Activated T-cell treated with anti-CD3 and anti-CD28 coated beads, Interleukin-2, amount 50 U/mL, for 1 hour (primary cell): ENCODE results near the gene HSD17B14.
"Not testable (repeated sequence)": the region's sequence is repeated elsewhere in the genome, so short reads cannot be mapped to it uniquely, and the experiment has no call there.

Experiments
- DNase-seq: peaks from one replicate; pipeline ENCODE4 v3.0.0-alpha.2; 2020

Gene HSD17B14

GRCh38 chr19:48867123-48867745, 30.9 kb upstream of the HSD17B14 start:
- no peak for DNase-seq

DNA sequence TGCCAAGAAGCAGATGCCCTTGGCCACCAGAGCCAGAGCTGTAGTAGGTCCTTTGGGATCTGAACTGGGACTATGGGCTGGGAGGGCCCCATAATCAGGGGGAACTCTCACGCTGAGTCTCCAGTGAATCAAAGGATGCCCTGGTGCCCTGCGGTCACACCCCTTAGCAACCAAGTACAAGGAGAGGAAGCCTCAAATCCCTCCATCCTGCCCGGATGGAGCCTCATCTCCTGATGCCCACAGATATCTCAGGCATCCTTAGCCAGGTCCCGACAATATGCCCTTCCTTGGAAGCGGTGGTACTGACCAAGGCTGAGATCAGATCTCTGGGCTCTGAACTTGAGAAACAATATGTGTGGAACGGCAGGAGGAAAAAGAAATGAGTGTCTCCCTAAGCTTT, 30.4 kb upstream of the HSD17B14 start:
- no peak for DNase-seq

DNA sequence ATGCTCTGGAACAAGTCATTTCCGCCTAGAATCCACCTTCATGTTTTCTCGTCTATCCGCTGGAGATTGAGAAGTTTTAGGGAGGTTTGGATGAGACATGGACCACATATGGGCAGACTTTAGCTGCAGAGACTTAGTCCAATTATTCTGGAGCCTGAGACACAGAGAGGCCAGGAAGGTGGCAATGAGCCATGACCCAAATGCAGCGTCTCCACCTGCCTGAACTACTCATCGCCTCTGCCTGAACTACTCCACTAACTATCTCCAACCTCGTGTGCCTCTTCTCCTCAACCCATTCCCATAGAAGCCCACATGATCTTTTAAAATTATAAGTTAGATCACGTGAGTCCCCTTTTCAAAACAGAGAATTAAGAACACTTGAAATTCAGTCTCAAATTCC, 26.5 kb upstream of the HSD17B14 start:
- no peak for DNase-seq

DNA sequence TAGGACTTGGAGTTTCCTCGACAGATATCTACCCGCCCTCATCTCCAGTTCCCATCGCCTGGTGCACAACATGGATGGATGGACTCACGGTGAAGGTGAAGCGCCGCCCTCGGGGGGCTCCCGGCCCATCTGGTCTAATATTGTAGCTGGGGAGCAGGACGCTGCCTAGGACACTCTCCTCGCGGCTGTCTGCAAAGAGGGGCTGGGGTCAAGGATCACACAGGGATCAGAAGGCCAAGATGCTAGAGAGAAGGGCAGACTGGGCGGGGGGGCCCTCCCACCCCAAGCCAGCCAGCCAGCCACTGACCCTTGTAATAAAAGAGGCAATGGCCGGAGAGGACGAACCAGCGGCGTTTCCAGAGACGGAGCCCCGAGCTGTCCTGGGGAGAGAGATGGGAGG, 25.0 kb upstream of the HSD17B14 start:
- no peak for DNase-seq

DNA sequence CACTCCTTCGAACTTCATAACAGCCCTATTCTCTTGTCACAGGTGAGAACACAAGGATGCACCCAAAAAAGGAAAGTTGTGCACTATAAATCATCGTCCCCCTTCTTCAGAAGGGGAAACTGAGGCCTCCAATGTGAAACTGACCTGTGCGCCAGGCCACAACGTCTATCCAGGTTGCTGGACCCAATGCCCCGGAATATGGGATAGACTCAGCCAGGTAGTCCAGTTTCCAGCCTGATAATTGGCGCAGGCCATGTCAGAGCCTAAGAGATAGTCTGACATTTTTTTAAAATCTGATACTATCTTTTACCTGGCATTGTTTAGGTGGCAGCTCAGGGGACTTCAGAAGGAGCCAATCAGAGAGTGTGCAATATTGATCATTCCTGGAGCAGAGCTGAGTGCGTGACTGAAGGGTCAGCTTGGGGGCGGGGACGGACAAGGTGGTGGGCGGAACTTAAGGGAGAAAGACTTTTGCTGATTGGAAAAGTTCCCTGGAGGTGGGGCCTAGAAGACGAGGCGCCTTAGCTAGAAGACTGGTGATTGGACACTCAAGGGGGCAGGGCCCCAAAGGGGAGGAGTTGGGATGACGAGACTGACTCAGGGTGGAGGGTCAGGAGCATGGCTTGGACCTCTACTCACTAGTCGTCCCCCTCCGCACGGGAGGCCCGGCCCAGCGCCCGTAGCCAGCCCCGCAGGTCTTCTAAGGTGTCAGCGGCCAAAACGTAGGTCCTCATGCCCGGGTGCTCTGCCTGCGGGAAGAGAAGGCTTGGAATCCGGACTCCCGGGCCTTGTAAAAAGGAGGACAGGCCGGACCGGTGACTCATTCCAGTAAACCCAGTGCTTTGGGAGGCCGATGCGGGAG, 23.7 kb upstream of the HSD17B14 start:
- no peak for DNase-seq

DNA sequence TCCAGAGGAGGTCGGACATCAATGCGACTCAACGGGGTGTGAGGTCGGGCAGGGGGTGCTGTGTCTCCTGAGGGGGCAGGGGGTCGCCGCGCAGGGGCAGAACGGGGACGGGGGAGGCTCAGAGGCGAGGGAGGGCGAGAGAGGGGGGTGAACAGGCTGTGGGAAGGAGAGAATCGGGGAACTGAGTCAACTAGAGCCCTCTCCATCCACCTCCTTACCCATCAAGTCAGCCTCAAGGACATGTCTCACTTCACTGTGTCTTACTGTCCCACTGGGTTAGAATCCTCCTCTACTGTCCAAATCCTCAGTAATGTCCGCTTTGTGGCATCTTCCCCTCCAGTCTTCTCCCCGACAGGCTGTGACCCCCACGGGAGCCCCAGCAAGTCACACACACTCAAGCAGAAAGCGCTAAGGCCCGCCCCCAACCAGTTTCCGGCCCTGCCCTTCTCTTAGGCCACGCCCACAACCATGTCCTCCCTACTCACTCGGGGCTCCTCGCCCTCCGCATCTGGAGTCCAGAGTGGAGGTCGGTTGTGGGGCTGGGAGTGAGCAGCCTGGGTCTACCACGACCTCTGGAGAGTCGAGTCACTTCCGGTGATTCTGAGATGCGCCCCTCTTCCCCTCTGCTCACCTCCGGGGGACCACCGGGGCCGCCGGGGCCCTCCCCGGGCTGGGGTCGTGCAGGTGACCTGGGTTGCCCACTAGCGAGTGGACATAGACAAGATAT, 22.9 kb upstream of the HSD17B14 start:
- peak; percentile 79 for DNase-seq

- DNase-seq, result no peak
These were observed 20.6 kb upstream of the HSD17B14 start for GRCh38 chr19:48856921-48857320.

DNA sequence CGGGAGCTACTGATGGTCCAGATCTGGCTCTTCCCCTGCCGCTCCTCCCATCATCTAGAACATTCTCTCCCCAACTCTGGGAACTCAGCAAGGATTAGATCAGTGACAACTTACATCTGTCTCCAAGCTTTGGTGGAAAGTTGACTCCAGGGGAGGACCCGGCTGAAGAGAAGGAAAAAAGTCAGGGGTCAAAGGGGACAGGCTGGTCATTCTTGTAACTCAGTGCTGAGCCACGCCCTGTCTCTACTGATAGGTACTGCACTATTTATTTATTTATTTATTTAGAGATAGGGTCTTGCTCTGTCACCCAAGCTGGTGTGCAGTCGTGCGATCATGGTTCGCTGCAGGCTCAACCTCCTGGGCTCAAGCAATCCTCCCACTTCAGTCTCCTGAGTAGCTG, 17.8 kb upstream of the HSD17B14 start:
- no peak for DNase-seq

DNA sequence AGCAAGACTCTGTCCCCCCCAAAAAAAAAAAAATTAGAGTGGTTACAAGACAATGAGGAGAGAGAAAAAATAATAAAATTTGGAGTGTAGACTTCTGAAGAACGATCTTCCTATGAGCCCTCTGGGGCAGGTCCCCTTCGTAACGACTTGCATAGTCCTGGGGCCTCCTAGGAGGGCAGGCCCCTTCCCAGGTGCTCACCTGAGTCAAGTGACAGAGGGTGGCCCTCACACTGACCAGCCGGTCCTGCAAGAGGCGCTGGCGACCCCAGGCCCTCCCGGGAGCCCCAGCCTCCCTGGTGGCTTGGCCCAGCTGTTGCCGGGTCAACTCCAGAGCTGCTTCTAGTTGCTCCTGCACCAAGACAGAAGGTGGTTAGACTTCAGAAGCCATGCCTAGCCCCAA, 17.2 kb upstream of the HSD17B14 start:
- no peak for DNase-seq

DNA sequence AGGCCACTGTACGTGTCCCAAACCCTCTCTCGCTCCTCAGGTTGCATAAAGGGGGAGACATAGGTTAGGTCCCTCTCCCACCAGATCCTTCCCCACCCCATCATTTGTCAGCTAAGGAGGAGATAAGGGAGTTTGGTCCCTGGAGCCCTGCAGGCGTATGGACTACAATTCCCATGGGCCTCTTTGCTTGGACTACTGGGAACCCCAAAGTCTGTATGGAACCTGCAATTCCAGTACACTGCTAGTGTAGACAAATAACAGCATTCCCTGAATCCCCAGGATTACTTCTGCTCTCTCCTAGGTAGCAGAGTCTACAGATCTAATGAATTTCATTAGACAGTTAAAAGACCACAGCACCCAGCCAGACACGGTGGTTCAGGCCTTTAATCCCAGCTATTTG, 16.0 kb upstream of the HSD17B14 start:
- DNase-seq, result no peak

DNA sequence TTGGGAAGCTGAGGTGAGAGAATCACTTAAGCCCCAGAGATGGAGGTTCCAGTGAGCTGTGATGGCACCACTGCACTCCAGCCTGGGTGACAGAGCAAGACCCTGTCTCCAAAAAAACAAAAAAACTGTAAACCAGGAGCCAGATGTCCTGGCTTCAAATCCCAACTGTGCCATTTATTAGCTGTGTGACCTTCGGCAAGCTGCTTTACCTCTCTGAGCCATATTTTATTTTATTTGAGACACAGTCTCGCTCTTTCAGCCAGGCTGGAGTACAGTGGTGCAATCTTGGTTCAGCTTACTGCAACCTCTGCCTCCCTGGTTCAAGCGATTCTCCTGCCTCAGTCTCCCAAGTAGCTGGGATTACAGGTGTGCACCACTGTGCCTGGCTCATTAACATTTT, 10.4 kb upstream of the HSD17B14 start:
- DNase-seq, result not testable (repeated sequence)

- no peak for DNase-seq
These were observed 9.1 kb upstream of the HSD17B14 start for GRCh38 chr19:48845384-48845783.

DNA sequence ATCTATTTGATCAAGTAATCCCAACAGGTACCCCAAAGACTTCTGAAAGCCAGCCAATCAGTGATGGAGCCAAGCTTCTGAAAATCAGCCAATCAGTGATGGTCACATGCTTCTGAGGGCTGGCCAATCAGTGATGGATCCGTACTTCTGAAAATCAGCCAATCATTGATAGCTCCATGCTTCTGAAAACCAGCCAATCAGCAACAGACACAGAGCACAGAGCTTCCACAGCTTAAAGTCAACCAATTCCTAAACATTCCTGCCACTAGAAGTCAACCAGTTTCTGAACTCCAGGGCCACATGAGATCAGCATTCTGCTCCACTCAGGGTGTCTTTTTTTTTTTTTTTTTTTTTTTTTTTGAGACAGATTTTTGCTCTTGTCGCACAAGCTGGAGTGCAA, 8.2 kb upstream of the HSD17B14 start:
- no peak for DNase-seq

DNA sequence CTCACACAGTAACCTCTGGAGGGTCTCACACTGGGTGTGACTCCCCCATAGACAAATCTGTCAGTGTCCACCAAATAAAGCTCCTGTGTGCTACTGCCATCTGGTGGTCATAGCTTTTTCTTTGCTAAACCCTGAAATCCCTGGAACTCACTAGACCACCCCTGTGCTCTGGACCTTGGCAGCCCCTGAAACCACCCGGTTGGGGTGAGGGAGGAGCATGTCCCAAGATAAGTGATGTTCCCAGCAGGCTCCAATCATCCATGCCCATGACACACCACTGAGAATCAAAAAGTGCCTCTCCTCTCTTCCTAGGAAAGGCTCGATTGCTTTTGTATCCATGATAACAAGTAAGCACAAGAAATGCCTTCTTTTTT, 6.5 kb upstream of the HSD17B14 start:
- peak; percentile 49 for DNase-seq

- no peak for DNase-seq
These were observed 5.3 kb upstream of the HSD17B14 start for GRCh38 chr19:48841571-48841970.

GRCh38 chr19:48841047-48841446, 4.8 kb upstream of the HSD17B14 start:
- no peak for DNase-seq

DNA sequence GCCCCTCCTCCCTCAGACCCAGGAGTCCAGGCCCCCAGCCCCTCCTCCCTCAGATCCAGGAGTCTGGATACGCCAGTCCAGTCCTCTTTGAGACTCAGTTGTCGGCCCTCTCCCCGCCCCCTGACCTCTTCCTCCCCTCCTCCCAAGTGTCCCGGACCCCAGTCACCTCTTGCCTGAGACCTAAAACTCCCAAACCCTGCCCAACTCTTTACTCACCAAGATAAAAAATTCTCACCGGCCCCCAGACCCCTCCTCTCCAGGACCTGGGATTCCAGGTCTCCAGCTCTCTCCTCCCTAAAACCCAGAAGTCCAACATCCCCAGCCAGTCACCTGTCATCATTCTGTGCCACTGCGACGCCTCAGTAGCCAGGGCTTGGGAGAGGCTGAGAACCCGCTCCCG, 1.4 kb upstream of the HSD17B14 start:
- no peak for DNase-seq

- peak; percentile 78 for DNase-seq
These were observed 797 bp upstream of the HSD17B14 start for GRCh38 chr19:48837051-48837524.

GRCh38 chr19:48835734-48836088, 580 bp downstream of the HSD17B14 start:
- DNase-seq, result peak; percentile 93

- no peak for DNase-seq
These were observed 2.3 kb downstream of the HSD17B14 start for GRCh38 chr19:48833977-48834376.

DNA sequence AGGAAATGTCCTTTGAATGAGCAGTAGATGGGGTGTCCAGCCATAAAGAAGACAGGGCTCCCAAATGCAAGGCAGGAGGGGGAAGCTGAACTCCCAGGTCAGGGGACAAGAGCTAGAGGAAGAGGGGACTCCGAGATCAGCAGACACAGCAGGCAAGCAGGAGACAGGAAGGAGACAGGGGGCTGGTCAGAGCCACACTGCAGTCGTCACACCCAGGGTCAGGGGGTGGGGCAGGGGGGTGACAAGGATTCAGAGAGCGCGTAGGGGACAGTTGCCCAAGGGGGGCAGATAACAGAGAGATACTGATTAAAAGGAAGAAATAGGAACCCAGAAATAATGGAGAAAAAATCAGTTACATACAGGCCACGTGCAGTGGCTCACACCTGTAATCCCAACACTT, 3.2 kb downstream of the HSD17B14 start:
- no peak for DNase-seq

DNA sequence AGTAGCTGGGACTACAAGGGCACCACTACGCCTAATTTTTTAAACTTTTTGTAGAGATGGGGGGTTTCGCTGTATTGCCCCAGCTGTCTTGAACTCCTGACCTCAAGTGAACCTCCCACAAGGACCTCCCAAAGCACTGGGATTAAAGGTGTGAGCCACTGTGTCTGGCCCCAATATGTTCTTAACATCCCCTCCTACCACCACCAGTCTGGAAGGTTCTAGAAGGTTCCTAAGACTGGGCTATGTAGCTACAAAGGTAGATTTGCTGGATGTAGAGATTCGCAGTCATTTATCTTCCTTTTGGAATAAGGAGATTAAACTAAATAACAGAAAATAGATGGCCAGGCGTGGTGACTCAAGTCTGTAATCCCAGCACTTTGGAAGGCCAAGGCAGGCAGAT, 5.3 kb downstream of the HSD17B14 start:
- DNase-seq, result no peak

DNA sequence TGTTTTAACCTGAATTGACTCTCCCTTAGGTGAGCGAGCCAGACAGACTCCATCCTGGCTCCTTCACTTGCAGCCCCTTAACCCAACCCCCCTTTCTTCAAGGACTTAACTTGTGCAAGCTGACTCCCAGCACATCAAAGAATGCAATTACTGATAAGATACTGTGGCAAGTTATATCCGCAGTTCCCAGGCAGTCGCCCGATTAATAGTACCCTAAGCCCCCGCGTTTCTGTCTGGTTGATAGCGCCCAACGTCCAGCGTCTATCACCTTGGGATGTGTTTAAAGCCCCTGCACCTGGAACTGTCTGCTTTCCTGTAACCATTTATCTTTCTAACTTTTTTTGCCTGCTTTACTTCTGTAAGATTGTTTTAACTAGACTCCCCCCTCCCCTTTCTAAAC, 6.2 kb downstream of the HSD17B14 start:
- DNase-seq, result no peak

- no peak for DNase-seq
These were observed 9.7 kb downstream of the HSD17B14 start for GRCh38 chr19:48826606-48827020.
